GM18520 (cell line): ENCODE measurements around the gene CLSTN2.

Source experiments
- ATAC-seq: cut with Tn5 transposase; IDR thresholded peaks from one replicate; pipeline ENCODE4 v1.9.1; 2021; ENCODE audit not compliant: unreplicated experiment

Gene CLSTN2

DNA sequence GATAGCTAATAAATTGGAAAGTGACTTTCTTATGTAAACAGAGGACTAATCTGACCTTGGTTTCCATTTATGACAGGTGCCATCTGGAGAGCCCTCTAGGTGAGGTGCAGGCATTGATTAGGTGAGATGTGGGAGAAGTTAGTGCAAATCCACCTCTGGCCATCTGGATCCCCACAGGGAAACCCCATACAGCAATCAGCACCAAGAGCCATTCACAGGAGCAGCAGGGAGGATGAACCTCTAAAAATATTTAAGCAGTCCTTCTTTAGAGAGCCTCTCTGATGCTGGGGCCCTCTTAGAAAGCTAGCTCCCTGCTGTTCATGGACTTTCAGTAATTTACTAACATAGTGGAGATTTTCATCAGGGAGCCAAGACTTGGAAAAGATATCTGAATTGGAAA is 69.3 kb downstream of the CLSTN2 start:
- ATAC-seq = no peak

DNA sequence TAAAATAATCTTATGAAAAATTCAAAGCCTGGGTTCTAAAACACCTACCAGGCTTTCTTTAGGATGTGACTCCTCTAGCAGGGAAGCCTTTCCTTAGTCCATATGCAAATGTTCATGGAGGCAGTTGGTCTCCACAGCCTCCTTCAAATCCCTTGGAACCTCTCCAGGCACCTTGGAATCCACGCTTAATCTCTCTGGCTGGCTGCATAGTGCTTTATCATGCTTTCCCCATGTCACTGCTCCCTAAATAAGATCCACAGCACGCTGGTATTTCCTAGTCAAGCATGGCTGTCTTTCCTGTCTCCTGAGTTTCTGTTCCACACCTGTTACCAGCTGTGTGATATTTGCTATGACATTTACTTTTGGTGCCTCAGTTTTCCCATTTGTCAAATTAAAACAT is 71.3 kb downstream of the CLSTN2 start:
- ATAC-seq = no peak

DNA sequence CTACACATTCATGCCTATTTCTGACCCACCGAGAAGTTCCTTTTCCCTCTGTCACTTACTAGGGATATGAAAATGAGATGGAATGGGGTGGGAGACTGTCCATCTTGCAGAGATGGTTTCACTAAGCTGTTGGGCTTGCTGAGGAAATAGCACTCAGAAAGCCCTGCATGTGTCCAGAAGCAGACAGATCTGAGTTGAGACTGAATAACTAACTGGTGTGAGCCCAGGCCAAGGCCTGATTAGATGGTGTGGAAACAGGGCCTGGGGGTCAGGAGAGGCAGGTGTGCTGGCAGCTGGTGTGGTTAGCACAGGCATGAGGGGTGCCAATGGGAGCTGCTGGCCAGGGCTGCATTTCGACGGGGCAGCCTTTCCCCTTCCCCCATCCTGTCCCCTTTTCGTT is 72.1 kb downstream of the CLSTN2 start:
- no peak for ATAC-seq

DNA sequence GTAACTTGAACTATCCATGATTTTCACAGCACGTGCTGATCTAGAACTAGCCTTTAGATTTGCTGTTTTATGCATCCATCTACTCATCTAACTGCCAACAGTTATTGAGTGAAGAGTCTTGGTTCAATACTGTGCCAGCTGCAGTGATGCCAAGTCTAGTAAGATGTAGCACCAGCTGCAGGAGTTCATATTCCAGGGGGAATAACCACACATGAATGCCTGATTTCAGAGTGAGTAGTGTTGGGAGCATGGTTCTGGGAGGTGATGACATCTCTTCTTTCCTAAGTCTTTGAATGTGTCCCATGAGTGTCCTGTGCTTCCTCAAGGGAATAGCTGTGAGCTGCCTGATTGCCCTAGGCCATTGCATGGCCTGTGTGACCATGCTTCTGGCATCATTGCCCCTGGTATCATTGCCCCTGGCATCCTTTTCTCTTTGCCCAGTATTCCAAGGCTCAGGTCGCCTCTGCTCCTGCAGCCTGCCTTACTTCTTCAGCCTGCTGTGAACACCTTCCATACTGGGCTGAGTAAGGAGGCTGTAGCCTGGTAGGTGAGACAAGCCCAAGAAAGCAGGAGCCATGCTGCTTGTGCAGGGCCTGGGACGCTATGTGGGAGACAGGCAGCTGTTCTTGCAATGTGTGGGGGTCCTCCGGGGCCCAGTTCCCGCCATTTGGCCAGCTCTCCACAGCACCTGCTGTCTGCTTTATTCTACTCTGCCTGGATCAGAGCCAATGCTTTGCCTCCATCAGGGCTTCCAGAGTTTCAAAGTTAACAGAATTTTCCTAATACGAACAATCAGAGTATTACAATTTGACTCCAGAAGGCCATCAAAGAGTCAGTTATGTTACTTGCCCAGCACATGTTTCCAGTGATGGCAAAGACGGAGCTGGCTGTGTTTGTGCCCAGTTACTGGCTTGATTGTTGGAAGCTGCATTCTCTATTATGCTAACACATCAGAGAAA is 73.2 kb downstream of the CLSTN2 start:
- ATAC-seq = no peak

DNA sequence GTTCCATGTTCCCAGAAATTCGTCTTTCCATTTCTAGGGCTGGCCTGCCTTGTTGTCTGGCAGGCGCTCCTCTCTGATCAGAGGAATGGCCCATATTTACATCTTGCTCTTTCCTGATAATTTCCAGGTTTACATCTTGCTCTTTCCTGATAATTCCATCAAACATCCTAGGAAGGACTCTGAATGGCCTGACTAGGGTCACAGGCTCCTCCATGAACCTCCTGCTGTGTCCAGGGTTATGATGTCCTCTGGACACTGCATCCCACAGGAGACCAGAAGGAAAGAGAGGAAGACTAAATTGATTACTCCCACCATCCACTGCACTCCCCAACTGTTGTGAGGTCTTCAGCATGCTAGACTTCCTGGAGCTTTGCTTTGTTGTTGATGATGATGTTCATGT is 75.4 kb downstream of the CLSTN2 start:
- ATAC-seq = no peak

DNA sequence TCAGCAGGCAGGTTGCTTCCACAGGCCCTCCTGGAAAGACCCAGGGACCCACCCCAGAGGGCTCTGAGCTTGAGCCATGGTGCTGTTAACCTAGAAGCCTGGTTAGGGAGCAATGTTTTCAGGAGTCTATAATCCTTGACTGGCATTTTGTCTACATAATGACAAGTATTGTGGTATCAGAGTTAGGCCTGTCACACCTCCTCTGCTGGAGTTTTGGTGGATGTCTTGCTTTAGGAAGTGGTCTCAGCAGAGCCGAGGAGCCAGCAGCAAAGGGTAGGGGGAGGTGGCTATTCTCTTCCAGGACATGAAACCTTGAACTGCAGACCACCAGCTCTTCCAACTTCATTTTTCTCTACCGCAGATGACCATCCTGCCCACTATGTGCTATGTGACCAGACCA is 76.1 kb downstream of the CLSTN2 start:
- no peak for ATAC-seq

DNA sequence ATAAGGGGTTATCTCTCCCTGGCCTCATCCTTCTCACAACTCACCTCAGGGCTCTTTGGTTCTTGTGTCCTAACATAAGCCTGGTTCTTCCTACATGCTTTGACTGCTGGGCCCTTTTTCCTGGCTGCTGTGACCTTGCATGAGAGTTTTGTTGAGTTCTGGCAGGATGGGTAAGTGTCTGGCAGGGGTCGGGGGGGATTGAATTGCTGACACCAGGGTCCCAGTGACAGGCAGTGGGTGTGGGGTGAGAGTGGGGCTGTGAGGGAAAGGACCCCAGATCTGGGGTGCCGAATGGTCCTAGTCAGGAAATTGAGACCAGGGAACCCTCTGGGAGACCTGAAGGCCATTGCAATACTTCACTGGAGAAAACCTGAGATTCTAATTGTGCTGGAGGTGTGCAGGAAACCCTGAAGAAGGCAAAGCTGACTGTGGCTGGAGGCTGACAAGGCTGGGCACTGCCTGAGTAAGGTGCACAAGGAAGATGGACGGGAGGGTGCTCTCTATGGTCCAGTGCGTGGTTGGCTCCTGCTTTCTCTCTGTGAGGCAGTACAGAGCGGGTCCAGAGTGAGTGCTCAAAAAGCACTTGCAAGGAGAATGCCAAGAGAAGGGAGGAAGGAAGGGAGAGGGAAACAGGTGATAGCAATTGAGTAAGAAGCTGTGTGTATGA is 76.8 kb downstream of the CLSTN2 start:
- no peak for ATAC-seq

DNA sequence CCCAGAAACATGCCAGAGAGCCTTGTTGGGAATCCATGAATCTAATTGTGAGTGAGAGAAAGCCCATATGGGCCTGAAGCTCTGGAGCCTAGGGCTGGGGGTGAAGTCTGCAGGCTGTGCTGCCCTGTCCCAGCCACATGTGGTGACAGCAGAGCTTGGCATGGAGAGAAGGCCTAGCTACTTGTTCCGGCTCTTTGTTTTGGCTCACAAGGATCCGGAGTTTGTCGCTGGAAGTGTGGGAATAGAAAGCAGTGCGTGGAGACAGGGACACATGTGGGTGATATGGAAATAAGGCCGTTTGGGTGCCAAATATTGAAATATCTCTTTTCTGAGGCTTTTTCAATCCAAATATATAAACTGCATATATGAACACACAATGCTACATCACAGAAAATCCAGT is 78.2 kb downstream of the CLSTN2 start:
- no peak for ATAC-seq

DNA sequence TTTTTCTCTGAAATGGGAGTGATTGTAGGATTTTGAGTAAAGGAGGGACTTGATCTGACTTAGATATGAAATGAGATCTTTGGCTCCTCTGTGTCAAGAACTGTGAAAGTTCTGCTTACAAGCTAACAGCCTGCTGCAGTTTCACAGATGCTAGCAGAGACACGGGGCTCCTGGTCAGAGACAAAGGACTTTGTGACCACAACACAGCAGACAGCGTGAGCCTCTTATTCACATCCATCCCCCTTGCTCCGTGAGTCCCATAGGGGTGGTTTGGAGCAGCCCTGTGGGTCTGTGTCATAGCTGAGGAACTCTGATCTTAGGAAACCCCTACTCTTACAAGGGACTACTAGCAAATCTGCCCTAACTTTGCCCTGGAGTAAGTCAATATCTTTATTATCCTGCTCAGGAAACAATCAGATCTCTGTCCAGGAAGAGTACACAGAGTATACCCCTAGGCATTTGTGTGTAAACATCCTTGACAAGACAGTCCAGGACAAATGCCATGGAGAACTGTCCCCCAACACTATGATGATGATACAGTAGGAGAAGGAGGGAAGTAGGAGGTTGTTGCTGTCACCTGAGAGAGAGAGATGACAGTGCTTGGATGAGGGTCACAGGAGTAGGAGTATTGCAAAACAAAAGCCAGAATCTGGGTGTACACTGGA is 80.0 kb downstream of the CLSTN2 start:
- no peak for ATAC-seq

DNA sequence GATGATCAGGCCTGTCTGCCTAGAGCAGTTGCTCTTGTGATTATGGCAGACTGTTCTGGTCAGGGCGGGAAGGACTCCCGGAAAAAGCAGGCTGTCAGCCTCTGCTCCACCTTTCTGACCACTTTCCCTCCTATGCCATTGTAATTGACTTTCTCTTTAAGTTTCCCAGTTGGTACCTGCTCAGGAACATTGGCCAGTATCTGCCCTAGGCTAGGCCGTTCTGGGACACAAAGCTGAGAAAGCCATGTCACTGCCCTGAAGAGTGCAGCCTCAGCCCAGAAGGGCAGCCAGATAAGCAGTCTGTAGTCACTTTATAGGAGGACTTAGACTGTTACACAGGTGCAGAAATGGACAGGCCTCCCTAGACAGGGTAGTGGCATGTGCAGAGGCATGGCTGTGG is 80.8 kb downstream of the CLSTN2 start:
- ATAC-seq = no peak

DNA sequence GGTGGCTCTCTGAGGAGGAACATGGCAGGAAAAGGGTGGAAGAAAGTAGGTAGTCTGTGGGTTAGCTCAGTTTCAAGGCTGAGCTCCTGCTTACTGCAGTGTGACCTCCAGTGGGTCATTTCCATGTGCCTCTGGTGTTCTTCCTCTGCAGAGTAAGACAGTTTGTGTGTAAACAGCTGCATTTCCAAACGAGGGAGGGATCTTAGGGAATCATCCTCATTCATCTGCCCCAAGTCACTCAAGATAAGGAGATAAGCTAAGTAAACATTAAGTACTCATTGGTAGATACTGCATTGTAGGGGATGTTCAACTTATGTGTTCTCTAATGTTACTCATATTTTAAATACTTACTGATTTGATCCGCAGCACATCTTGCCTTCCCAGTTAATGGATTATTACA is 83.6 kb downstream of the CLSTN2 start:
- ATAC-seq = no peak

DNA sequence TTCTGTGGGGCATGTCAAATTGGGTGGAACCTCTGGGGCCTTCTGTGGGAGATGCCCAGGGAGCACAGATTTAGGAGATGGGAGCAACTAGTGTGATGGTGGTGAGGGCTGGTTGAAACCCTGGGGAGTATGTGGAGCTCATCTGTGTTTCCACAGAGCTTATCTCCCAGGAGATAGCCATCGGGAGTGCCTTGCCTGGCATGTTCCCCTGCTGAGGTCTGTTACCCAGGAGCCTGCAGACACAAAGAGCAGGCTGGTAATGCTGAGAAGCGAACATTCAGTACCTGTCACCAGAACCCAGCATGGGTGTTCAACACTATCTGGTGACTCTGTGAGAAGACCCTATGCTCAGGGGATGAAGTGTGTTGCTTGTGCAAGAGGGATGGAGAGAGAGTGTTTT is 85.0 kb downstream of the CLSTN2 start:
- ATAC-seq = no peak

DNA sequence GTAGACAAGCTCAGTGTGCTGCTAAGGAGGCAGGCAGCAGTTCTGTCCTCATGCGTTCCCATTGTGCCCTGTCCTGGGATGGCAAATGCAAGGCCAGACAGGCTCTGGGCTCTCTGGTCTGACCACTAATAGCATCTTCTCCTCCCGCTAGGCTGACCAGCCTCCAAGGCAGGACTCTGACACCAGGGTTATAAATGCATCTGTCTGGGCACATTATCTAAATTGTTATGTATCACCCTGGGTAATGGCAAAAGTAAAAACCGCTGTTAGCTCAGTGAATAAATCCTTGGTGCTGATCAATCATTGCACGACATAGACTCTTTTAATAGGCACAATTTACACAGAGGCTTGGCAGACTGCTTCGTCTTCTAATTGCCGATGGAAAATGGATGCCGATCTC is 85.6 kb downstream of the CLSTN2 start:
- no peak for ATAC-seq

DNA sequence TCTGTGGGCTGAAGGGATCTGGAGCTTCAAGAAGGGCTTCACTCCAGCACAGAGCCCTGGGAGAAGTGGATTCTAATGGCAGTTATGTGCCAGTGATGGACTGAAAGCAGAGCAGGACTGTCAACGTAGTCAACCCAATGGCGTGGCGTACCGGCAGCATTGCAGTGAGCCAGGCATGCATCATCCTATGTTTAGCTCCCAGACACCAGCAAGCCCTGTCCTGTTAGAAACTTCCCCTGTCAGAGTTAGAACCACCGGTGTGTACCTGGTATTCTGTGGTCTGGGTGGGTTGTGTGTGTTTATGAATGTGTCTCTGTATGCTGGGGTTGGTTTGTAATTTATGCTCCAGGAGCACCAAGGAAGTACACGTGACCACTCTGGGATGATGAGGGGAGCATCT is 86.3 kb downstream of the CLSTN2 start:
- no peak for ATAC-seq

DNA sequence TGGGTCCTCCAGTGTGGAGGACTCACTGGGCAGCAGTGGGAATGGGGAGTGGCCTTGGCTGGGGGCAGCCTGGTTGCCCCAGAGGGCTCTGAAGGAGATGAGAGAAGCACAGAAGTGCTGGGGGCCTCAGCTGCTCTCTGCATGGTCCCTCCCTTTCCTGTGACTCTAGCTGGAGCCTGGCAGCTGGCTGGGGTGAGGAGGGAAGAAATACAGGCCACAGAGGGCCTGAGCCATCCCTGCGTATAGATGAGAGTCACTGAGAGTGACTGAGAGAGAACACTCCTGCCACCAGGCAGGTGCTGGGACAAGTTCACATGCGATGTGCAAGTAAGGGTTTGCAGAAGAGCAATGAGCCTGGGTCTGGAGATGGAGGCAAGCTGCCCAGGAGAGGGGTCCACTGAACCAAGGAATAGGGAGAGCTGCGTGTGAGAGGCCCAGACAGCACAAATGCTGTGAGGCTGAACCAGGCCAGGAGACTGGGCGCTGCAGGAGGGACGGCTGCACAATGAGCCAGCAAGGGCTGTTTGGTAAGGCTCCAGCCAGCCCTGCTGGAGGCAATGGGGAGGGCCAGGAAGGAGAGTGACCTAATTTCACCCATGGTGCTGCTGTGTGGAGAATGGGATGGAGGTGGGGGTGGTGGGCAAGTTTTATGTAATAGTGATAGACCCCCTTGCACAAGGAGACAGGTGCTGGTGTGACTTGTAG is 87.2 kb downstream of the CLSTN2 start:
- no peak for ATAC-seq

DNA sequence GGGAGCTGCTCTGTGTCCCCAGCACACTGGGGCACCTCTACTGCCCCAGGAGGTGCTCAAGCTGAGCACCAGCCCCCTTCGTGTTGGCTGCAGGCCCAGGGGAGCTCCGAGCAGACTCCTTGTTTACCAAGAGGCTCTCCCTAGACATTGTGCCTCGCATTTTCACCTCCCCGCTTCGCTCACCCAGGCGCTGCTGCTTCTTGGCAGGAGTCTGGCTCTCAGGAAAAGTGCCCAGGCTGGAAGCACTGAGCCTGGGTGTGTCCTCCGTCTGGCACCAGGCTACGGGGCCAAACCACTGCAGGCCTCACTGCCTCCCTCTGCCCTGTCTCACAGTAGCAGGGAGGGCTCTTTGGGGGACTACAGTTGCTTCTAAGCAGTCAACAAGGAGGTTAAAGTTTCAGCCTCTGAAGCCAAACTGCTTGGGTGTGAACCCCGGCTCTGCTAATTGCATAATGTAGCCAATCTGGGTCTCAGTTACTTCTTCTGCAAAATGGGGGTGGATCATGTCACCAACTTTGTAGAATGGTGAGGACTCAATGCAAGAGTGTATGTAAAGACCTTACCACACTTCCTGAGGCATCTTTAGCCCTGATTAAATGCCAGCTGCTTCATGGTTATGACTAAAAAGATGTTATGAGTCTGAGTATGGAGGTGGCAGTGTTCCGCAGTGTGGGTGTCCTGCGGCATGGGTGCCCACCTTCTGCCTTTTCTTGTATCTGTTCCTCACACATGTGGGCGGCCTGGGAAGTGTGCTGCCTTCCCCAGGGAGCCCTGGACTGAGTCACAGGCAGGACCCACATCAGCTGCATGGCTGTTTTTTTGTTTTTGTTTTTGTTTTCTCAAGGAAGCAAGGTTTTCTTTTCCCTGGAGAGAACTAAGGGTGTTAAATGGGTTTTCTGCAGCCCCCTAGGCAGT is 88.9 kb downstream of the CLSTN2 start:
- no peak for ATAC-seq

DNA sequence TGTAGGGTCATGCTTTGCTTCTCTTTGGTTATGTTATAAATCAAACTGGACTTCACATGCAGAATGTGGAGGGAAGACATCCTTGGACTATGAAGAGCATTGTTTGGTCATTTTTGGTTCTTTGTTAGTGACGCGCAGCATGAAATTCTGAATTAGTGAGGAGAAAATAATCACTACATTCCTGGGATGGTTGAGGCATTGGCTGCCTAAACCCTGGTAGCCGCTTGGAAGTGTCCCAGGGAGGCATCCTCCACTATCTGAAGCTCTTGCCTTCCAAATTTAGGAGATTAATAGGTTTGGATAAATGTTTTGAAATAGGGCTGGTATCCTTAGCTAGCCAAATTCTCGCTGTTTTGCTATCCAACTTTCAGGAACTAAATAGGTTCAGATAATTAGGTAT is 96.2 kb downstream of the CLSTN2 start:
- no peak for ATAC-seq

DNA sequence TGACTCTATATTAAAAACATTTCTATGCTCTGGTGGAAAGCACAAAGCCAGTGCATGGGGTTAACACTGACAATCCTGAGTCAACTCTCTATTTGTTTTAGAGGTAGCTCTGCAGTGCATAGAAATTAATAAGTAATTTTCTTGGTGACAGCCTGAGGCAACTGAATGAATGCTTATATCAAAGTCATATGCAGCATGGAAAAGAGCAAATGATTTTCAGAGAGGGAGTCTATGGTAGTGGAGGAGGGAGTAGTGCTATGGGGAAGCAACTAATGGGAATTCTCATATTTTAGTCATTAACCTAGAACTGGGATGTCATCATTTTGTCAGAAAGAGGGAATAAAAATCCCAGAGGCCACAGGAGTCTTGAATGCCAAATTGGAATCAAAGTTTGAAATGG is 99.1 kb downstream of the CLSTN2 start:
- no peak for ATAC-seq

DNA sequence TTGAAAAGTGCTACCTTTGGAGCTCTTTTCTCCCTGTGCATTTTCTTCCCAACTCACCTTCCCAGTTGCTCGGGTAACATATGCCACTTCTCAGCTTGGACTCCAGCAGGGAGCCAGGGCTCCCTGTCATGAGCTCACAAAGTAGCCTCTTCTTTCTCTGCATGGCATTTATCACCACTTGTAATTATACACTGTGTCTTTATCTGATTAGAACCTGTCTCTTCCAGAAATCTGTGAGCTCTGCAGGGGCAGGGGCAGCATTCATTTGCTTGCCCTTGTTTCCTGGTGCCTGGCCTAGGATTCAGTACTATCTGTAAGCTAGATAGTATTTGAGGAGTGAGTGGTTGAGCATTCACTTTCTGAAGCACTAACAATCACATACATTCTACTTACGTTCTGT is 100.9 kb downstream of the CLSTN2 start:
- ATAC-seq = no peak

DNA sequence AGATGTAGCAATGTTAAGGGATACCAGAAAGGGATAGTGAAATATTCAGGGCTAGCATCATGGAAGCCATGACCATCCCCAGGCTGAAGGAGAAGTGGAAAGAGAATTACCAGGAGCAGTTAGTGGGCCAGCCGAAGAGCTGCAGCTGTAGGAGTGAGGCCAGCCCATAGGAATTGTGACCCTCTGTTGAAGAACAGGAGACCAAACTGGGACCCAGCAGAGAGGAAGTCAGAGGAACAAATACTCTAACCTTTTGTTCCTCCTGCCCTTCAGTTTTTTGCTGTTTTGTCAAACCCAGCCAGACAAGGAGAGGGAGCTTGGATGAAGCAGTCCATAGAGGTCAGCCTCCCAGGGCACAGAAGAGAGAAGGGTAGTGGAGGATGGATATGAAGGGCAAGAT is 115.4 kb downstream of the CLSTN2 start:
- ATAC-seq = no peak
